Measurements from ENCODE around the gene IRX1.

IRX1 gene

DNA sequence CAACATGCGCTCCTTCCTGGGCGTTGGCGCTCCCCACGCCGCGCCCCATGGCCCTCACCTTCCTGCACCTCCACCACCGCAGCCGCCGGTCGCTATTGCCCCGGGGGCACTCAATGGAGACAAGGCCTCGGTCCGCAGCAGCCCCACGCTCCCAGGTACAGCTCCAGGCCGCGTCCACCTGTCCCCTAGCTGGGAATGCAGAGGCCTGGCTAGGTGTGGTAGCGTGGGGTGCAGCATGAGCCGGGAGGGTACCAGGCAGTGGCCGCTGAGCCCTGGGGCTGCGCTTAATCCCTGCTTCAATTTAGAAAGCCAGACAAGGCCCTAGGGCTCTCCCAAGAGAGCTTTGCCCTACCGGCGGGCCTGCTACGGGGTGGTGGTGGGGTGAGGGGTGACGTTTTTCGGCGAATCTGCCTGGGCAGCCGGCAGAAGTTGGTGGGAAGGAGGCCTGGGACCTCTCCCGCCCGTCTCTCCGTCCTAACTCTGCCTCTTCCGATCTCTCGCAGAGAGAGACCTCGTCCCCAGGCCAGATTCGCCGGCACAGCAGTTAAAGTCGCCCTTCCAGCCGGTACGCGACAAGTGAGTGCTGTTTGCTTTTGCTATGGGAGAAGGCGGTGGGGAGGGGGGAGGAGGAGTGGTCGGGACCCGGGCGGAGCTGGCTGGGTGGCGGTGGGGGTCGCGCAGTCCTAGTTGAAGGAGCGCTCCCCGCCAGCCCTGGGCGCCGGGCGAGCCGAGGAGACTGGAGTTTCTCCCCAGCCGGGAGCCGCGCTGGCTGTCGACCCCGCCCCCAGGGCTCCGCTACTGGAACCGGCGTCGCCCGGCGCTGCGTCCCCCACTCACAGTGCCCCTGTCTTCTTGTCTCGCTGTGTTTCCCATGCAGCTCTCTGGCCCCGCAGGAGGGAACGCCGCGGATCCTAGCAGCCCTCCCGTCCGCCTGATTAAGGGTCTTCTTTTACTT lies 4.8 kb downstream of the IRX1 start:
- no peak for FAIRE-seq

- FAIRE-seq: no peak
Measured at GRCh38 chr5:3601061-3601710, 5.6 kb downstream of the IRX1 start.

- FAIRE-seq: no peak
Measured at GRCh38 chr5:3601911-3602782, 6.5 kb downstream of the IRX1 start.

DNA sequence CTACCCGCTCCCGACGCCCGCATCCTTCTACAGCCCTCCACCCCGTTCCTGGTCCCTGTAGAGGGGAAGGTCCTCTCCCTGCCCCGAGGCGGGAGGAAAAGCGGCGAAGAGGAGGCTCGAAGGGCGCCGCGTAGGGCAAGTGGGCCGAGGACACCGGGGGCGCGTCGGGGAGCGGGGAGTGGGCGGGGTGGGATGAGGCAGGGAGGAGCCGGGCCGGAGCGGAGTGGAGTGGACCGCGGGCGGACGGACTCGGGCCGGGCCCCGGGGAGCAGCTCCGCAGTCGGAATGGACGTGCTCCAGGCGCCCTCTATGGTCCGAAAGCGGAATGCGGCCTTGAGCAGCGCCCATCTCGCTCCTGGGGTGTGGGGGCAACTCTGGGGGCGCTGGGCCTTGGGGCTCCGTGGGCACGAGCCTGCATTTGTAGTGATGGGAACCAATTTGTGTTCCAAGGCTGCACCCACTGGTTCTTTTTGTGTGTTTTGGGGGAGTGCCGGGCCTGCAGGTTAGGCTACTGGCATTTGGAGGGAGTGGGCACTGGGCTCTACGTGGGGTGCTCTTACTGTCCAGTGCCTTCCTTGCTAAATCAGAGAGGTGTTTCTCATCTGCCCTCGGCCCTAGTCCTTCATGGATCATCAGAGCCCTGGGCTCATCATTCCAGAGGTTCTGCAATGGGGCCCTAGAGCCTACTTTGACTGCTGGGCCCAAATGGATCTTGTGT lies 7.3 kb downstream of the IRX1 start:
- no peak for FAIRE-seq

DNA sequence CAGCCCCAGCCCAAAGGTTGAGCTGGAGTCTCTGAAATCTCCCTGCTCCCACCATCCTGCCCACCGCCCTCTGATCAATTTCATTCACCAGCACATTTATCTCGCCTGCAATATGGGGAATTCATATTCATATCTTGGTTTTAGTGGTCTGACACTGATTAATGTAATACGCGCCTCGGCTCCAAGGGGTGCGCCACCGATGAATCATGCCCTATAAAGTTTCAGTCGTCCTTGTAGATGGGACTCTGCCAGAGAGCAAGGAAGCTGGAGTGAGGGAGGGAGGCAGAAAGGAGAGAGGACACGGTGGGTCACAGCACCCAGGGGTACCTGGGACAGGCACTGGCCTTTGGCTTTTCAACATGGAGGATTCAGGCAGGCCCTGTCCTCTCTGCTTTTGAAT lies 8.9 kb downstream of the IRX1 start:
- no peak for FAIRE-seq

DNA sequence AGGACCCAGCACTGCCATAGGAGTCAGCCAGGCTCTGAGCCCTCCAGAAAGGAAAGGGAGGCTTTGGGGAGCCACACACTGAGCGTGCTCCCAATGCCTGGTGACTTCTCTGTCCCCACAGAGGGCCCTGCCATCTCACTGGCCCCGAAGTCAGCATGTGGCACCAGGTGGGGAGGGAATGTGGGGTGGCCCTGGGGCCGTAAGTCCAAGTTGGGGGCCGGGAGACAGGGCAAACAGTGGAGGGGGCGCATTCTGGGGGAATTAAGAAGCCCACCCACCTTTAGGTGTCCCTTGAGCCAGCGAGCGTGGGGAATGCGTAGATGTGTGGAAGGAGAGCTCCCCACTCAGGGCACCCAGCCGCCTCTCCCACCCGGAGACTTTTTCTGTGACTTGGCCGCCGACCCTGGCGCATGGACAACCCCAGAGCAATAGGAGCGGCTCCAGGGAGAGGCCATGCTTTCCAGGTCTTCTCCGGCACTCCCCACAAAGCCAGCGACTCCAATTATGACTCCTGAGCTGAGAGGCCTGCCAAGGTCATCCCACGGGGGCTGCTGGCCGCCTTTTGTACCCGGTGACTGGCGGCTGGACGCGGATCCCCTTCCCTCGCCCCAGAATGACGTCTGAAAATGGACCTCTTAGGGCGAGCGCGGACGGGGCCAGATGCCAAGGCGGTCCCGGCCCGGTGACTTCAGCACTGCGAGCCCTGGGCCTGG lies 9.8 kb downstream of the IRX1 start:
- no peak for FAIRE-seq

- no peak for FAIRE-seq
Measured at GRCh38 chr5:3606121-3606831, 10.6 kb downstream of the IRX1 start.

DNA sequence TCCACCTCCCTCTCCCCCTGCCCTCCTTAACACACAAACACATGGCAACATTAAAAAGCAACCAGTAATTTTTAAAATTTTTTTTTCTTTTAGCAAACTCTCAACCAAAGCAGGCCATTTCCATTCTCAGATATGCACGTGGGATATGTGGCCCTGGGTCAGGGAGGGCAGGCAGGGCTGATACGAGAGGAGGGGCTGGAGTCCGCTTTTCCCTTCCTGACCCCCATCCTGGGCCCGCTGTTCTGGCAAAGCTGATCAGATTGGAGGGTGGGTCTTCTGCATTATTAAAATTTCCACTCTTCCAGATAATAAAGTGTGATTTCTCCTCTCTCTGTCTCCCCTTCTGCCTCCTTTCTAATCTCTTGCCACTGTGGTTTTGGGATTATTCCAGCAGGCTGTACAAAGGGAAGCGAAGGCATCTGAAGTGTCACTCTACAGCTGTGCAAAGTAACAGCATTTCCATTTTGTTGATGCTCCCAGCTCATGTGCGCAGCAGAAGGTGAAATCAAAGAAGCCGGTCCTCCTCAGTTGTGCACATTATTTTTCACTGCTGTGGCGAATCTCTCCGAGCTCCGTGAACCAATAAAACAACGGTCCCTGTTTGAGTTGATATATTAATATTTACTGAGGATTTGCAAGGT lies 12.0 kb downstream of the IRX1 start:
- FAIRE-seq: no peak

DNA sequence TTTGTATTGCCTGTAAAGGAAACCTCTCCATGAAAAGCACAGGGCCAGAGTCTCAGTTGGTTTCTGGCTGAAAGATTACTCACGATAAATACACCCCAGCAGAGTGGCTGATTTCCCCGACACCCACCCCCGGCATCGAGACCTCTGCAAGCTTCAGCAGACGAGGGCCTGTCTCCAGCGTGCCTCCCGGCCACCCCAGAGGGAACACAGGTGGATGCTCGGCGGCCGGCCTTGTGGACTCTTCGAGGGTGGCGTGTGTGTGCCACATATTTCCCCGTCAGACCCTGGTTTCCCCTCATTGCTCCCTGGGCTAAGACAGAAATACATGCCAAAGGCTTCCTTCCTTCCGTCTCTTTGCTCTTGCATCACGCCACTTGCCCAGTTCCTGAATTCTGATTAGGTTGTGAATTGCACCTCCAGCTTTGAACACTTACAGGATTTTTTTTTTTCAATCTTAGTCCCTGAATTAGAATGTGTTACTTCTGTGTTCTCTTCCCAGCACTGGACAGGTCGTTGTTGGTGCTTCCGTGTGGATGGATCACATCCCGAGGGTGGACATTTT lies 13.6 kb downstream of the IRX1 start:
- FAIRE-seq: no peak

- no peak for FAIRE-seq
Measured at GRCh38 chr5:3612591-3613042, 17.0 kb downstream of the IRX1 start.

GRCh38 chr5:3613726-3614125 lies 18.1 kb downstream of the IRX1 start:
- no peak for FAIRE-seq

GRCh38 chr5:3615217-3615616 lies 19.6 kb downstream of the IRX1 start:
- no peak for FAIRE-seq

DNA sequence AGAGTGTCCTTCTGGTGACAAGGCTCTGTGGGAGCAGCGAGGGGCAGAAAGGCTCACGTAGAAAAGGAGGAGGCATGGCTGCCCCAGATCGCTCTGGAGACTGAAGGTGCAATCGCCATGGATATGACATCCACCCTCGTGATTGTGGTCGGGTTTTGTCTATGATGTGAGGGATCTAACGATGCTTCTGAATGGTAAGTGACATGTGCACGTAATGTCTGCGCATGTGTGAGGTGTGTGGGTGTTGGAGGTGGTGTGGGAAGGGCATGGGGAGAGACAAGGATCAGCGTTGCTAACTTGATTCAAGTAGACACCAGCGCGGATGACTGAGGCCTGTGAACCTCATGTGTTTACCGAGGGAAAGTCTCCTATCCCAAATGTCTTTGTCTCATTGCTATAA lies 20.2 kb downstream of the IRX1 start:
- FAIRE-seq: no peak

GRCh38 chr5:3619579-3619978 lies 23.9 kb downstream of the IRX1 start:
- FAIRE-seq: no peak

DNA sequence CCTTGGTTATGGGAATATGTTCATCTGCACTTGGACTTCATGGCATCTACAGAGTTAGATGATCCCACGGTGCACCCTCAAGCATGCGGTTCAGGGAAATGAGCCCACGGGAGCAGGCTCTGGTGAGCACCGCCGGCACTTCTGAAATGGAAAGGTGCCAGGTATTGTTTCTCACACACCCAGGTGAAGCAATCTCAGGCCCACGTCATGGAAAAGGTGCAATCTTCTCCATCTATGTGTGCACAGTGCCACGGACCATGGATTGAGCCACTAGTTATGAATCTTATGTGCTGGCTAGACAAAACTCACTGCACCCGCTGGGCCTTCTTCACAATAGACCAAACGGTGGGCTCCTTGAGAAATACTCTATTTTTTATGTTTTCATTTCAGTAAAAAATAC lies 27.3 kb downstream of the IRX1 start:
- FAIRE-seq: no peak

DNA sequence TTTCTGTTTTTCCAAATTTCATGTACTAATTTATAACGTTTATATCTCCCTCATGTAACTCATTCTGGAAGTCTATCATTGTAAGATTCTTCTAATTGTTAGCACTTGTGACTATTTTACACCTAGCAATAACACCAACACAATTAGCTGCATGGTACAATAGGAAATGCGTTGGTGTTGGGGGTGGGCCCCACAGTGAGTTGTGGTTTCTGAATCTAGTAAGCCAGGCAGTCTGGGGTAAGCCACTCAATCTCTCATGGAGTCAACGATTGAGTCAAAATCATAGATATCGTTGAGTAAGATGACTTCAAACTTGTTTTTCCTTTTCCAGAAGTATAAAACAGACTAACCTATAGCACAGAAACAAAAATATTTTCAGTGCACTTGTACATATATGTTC lies 30.0 kb downstream of the IRX1 start:
- no peak for FAIRE-seq

DNA sequence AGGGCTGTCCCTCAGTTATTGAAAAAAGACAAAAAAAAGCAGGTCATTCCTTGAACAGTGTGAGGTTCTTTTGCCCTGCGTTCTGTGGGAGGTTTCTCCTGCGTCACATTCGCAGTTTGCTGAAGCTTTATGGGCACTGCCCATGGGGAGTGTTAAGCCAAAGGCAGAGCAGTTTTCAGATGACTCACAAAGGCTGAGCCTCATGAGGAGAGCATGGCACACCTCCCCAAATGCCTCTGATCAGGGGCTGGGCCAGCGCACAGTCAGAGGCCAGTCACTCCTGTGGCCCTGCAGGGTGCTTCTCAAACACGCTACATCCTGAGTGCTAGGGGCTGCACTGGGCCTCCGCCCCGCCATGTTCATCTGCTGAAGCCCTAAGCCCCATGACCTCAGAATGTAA lies 38.4 kb downstream of the IRX1 start:
- FAIRE-seq: no peak

GRCh38 chr5:3639175-3639574 lies 43.5 kb downstream of the IRX1 start:
- no peak for FAIRE-seq

DNA sequence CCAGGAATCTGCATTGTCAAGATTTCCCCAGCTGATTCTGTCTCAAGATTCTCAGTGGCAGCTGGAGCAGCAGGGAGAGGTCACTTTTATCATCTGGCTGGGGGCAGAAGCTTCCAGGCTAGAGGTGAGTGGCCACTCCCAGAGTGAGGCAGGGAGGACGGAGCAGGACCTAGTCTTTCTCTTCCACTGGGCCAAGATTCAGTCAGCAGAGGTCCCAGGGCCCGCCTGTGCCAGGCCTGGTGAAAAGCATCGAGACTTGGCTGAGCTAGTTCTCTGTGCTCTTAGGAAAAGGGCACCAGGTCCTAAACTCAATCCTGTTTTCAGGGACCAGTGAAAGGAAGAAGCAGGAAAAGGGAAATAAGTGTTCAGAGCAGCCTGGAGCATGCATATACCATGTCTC lies 46.6 kb downstream of the IRX1 start:
- FAIRE-seq: no peak

GRCh38 chr5:3650320-3650719 lies 54.7 kb downstream of the IRX1 start:
- no peak for FAIRE-seq
